AG09319 (cell line): ENCODE results near the gene KCNK3.

ENCODE experiments used
- DNase-seq: peaks from one replicate; pipeline ENCODE4 v3.0.0-alpha.2; 2010; ENCODE audit warnings: low read depth; ENCODE audit errors: extremely low read depth
- TF ChIP-seq, protein P1 (sequence below): IDR thresholded peaks from 2 replicates; pipeline ENCODE4 v1.5.1; 2011; ENCODE audit warnings: low read depth, mild to moderate bottlenecking, inconsistent platforms, low read length, moderate library complexity

KCNK3 gene

DNA sequence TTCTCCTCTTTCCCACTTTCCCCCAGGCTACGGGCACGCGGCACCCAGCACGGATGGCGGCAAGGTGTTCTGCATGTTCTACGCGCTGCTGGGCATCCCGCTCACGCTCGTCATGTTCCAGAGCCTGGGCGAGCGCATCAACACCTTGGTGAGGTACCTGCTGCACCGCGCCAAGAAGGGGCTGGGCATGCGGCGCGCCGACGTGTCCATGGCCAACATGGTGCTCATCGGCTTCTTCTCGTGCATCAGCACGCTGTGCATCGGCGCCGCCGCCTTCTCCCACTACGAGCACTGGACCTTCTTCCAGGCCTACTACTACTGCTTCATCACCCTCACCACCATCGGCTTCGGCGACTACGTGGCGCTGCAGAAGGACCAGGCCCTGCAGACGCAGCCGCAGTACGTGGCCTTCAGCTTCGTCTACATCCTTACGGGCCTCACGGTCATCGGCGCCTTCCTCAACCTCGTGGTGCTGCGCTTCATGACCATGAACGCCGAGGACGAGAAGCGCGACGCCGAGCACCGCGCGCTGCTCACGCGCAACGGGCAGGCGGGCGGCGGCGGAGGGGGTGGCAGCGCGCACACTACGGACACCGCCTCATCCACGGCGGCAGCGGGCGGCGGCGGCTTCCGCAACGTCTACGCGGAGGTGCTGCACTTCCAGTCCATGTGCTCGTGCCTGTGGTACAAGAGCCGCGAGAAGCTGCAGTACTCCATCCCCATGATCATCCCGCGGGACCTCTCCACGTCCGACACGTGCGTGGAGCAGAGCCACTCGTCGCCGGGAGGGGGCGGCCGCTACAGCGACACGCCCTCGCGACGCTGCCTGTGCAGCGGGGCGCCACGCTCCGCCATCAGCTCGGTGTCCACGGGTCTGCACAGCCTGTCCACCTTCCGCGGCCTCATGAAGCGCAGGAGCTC, 35.4 kb downstream of the KCNK3 start:
- DNase-seq, result no peak
- TF ChIP-seq, protein P1, sequence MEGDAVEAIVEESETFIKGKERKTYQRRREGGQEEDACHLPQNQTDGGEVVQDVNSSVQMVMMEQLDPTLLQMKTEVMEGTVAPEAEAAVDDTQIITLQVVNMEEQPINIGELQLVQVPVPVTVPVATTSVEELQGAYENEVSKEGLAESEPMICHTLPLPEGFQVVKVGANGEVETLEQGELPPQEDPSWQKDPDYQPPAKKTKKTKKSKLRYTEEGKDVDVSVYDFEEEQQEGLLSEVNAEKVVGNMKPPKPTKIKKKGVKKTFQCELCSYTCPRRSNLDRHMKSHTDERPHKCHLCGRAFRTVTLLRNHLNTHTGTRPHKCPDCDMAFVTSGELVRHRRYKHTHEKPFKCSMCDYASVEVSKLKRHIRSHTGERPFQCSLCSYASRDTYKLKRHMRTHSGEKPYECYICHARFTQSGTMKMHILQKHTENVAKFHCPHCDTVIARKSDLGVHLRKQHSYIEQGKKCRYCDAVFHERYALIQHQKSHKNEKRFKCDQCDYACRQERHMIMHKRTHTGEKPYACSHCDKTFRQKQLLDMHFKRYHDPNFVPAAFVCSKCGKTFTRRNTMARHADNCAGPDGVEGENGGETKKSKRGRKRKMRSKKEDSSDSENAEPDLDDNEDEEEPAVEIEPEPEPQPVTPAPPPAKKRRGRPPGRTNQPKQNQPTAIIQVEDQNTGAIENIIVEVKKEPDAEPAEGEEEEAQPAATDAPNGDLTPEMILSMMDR, result peak; percentile 37

GRCh38 chr2:26729311-26729710, 36.8 kb downstream of the KCNK3 start:
- TF ChIP-seq, protein P1, result no peak
- no peak for DNase-seq

DNA sequence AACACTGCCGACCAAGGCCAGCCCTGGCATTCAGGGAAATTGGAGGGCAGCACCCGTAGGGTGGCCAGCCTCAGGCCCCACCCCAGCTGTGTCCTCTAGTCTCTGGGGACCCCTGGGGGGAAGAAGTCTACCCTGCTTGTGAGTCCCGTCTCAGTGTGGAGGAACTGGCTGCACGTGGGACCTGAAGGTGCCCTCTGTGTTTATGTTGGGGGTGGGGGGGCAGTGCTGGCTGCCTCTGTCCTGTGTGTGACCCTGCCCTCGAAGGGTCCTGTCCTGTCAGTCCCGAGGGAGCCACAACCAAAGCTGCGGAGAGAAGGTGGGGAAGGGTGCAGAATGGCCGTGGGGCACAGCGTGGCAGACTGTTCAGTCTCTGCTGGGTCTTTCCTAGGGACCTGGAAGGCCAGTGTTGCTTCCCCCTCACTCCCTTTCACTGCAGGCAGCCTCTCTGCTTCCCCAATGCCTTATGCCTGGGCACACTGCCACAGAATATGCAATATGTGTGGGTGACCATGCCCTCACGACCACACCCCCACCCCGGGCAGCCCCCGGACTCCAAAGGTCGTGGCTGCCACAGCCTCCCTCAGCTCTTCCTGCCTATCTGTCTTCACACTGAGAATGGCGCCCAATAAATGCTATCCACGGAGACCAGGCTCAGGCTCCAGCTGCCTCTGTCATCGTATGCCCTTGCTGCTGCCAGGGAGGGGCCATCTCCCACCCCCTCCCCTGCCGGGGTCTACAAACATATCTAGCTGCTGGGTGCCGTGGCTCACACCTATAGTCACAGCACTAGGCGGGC, 38.2 kb downstream of the KCNK3 start:
- TF ChIP-seq, protein P1, result no peak
- DNase-seq, result no peak

DNA sequence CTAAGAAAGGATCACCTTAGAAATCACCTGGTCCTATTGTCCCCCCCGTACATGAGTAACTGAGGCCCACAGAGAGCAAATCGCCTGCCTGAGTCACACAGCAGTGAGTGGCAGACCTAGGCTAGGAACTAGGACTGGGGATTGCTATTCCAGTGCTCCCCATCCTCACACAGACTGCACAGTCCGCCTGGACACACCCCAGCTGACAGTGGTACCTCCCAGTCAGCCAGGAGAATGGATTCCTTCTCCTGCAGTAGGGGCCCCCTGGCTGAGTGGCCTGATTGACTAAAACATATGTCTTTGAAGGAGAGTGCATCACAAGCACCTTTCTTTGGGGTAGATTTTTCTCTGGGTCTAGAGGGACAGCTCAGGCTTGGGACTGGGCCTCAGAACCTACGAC, 39.2 kb downstream of the KCNK3 start:
- TF ChIP-seq, protein P1, result no peak
- DNase-seq, result no peak

DNA sequence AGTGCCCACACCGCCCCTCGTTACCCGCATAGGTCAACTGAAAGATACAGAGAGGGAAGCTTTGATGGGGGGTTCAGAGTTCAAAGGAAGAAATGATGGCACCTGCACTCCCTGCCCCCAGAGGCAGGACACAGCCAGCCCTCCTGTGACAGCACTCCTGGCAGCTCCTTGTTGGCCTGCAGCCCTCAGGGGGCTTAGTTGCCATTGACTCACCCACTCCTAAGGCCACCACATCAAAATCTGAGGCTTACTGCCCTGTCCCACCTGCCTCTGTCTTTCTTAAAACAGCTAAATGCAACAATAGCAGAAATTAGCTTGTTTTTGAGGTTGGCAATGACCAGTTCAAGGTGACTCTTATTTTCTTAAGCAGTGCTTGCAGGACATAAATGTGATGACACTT, 39.9 kb downstream of the KCNK3 start:
- TF ChIP-seq, protein P1, result no peak
- DNase-seq, result no peak

- DNase-seq, result no peak
- TF ChIP-seq, protein P1, result no peak
Observed at GRCh38 chr2:26733413-26733812, 40.9 kb downstream of the KCNK3 start.

GRCh38 chr2:26735097-26735496, 42.6 kb downstream of the KCNK3 start:
- TF ChIP-seq, protein P1, result no peak
- DNase-seq, result peak; percentile 84
